OCI-LY1 (cell line): ENCODE results near the gene HOOK2.

Experiments
- H2AFZ ChIP-seq: fragments of 200-600 bp; sonication (generic), shearing (Covaris generic); 2 replicates; pipeline ENCODE4 v1.6.0; 2014; ENCODE audit warnings: antibody characterized with exemption, mild to moderate bottlenecking, low read length
- H3F3A ChIP-seq: fragments of 200-600 bp; sonication (generic), shearing (Covaris generic); 2 replicates; pipeline ENCODE4 v1.6.0; 2014; ENCODE audit warnings: mild to moderate bottlenecking, antibody characterized with exemption, low read length, moderate library complexity; ENCODE audit not compliant: insufficient read depth
- H3K27ac ChIP-seq: fragments of 200-600 bp; sonication (generic); 2 replicates; pipeline ENCODE4 v1.5.1; 2014; ENCODE audit warnings: low read length, mixed run types, mild to moderate bottlenecking, low read depth; ENCODE audit not compliant: poor library complexity, severe bottlenecking
- H3K27me3 ChIP-seq: fragments of 200-600 bp; sonication (generic); 2 replicates; pipeline ENCODE4 v1.6.0; 2014; ENCODE audit warnings: antibody characterized with exemption, mild to moderate bottlenecking, low read length, moderate library complexity; ENCODE audit not compliant: insufficient read depth
- H3K36me3 ChIP-seq: fragments of 200-600 bp; sonication (generic); 2 replicates; pipeline ENCODE4 v1.6.1; 2014; ENCODE audit warnings: mild to moderate bottlenecking, antibody characterized with exemption, low read length, moderate library complexity, mixed read lengths; ENCODE audit not compliant: insufficient read depth
- H3K4me1 ChIP-seq: fragments of 200-600 bp; sonication (generic); 2 replicates; pipeline ENCODE4 v1.5.1; 2014; ENCODE audit warnings: mild to moderate bottlenecking, low read length, moderate library complexity; ENCODE audit not compliant: insufficient read depth, severe bottlenecking
- H3K4me2 ChIP-seq: fragments of 200-600 bp; sonication (generic), shearing (Covaris generic); 2 replicates; pipeline ENCODE4 v1.6.1; 2014; ENCODE audit warnings: low read length
- H3K4me3 ChIP-seq: fragments of 200-600 bp; sonication (generic); 2 replicates; pipeline ENCODE4 v1.5.1; 2014; ENCODE audit warnings: low read length, low read depth, mild to moderate bottlenecking, mixed read lengths; ENCODE audit not compliant: poor library complexity, severe bottlenecking
- H3K79me2 ChIP-seq: fragments of 200-600 bp; shearing (Covaris generic); 2 replicates; pipeline ENCODE4 v1.6.1; 2016; ENCODE audit warnings: mixed run types, low read length, mixed read lengths; ENCODE audit not compliant: insufficient read depth
- H3K9ac ChIP-seq: fragments of 200-600 bp; sonication (generic), shearing (Covaris generic); 2 replicates; pipeline ENCODE4 v1.6.1; 2014; ENCODE audit warnings: mild to moderate bottlenecking, low read length, mixed read lengths
- H3K9me2 ChIP-seq: fragments of 200-600 bp; sonication (generic), shearing (Covaris generic); 2 replicates; pipeline ENCODE4 v1.6.1; 2014; ENCODE audit warnings: low read depth, mild to moderate bottlenecking, low read length, mixed read lengths
- H3K9me3 ChIP-seq: fragments of 200-600 bp; shearing (Covaris generic); 2 replicates; pipeline ENCODE4 v1.6.1; 2014; ENCODE audit warnings: low read length, mixed read lengths
- H4K20me1 ChIP-seq: fragments of 200-600 bp; sonication (generic), shearing (Covaris generic); 2 replicates; pipeline ENCODE4 v1.6.0; 2016; ENCODE audit warnings: mild to moderate bottlenecking, low read length; ENCODE audit not compliant: insufficient read depth
- EZH2 ChIP-seq: fragments of 200-600 bp; sonication (generic), shearing (Covaris generic); IDR thresholded peaks from 2 replicates; pipeline ENCODE4 v1.8.0; 2017; ENCODE audit warnings: borderline replicate concordance, mixed run types, mild to moderate bottlenecking, antibody characterized with exemption, low read length, moderate library complexity, mixed read lengths
- TF ChIP-seq, protein P1 (sequence below): fragments of 200-600 bp; sonication (generic), shearing (Covaris generic); IDR thresholded peaks from 2 replicates; pipeline ENCODE4 v1.5.1; 2017; ENCODE audit warnings: mild to moderate bottlenecking, antibody characterized with exemption, low read length, moderate library complexity, mixed read lengths

Gene HOOK2

DNA sequence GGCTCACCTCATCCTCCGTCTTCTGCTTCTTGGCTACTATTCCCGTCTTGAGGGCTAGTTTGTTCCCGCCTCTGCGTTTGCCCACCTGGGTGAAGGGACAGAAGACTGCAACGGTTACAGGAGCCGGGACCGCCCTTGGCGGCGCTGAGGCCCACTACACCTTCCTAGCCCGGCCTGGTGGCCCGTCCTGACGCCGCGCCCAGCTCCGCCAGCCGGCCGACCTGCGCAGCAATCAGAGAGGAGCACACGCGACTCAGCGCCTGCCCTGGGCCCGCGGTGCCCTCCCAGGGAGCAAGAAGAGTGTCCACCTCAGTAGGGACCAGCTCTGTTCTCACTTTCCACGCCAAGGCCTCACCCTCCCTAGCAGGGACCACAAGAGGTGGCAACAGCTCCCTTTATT is 44.0 kb downstream of the HOOK2 start:
- Histone ChIP-seq H3K36me3 (peaks cover 55% of the 10 kb centered on the region), H4K20me1 (no peaks in the 10 kb centered on the region), H3K9me3 (no peaks in the 10 kb centered on the region), H3K9ac (no peak overlapping the region), H3K9me2 (no peaks in the 10 kb centered on the region), H3K79me2 (peaks cover 28% of the 10 kb centered on the region), H3K27me3 (no peaks in the 10 kb centered on the region), H2AFZ (no peak overlapping the region), H3K4me2 (no peak overlapping the region), H3K4me1 (peaks cover 28% of the 10 kb centered on the region), H3F3A (peaks cover 14% of the 10 kb centered on the region), H3K4me3 (no peak overlapping the region), H3K27ac (no peak overlapping the region)
- TF ChIP-seq, protein P1, sequence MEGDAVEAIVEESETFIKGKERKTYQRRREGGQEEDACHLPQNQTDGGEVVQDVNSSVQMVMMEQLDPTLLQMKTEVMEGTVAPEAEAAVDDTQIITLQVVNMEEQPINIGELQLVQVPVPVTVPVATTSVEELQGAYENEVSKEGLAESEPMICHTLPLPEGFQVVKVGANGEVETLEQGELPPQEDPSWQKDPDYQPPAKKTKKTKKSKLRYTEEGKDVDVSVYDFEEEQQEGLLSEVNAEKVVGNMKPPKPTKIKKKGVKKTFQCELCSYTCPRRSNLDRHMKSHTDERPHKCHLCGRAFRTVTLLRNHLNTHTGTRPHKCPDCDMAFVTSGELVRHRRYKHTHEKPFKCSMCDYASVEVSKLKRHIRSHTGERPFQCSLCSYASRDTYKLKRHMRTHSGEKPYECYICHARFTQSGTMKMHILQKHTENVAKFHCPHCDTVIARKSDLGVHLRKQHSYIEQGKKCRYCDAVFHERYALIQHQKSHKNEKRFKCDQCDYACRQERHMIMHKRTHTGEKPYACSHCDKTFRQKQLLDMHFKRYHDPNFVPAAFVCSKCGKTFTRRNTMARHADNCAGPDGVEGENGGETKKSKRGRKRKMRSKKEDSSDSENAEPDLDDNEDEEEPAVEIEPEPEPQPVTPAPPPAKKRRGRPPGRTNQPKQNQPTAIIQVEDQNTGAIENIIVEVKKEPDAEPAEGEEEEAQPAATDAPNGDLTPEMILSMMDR, result no peak

DNA sequence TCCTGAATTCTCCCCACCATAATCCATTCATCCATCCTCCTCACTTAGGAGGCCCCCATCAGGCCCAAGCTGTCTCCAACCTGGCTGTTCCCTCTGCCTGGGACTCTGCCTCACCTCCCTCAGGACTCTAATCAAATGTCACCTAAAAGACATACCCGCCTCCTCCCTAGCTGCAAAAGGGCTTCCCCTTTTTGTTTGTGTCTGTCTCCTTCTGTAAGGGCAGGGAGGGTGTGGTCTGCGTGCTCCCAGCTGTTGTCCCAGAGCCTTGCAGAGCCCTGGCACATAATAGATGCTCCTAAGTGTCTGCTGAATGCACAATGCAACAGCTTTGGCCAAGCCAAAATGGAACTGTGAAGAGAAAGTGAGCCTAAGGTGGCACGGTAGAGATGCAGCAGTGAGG is 45.3 kb downstream of the HOOK2 start:
- Histone ChIP-seq H3K27ac (no peak overlapping the region), H2AFZ (no peak overlapping the region), H3K4me1 (peaks cover 36% of the 10 kb centered on the region), H3K36me3 (peaks cover 55% of the 10 kb centered on the region), H3K79me2 (peaks cover 28% of the 10 kb centered on the region), H3K4me2 (no peak overlapping the region), H4K20me1 (no peaks in the 10 kb centered on the region), H3K9ac (no peak overlapping the region), H3K9me3 (no peaks in the 10 kb centered on the region), H3K27me3 (no peaks in the 10 kb centered on the region), H3K4me3 (no peak overlapping the region), H3F3A (peaks cover 7% of the 10 kb centered on the region), H3K9me2 (no peaks in the 10 kb centered on the region)
- no peak for TF ChIP-seq EZH2
- TF ChIP-seq, protein P1, result no peak

DNA sequence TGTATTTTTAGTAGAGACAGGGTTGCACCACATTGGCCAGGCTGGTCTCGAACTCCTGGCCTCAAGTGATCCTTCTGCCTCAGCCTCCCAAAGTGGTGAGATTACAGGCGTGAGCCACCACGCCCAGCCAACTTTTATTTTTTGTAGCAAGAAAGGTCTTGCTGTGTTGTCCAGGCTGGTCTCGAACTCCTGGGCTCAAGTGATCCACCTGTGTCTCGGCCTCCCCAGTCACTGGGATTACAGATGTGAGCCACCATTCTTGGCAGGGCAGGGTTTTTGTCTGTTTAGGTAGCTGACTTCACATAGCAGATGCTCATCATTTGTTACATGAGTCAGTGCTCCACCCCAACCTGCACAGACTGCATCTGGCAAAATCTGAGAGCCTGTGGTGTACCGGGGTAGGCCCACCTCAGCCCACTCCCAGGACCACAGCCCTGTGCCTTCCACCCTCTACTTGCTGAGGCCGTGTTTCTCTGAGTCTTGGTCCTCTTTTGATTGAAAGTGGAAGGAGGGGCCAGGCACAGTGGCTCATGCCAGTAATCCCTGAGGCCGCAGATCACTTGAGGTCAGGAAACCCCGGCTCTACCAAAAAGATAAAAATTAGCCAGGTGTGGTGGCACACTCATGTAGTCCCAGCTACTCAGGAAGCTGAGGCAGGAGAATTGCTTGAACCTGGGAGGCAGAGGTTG is 47.5 kb downstream of the HOOK2 start:
- peaks cover 32% of the 10 kb centered on the region for H3K4me1 ChIP-seq
- H3K4me2 ChIP-seq, result no peak overlapping the region

More for the DNA sequence above, 47.5 kb downstream of the HOOK2 start:
- no peak for TF ChIP-seq EZH2
- TF ChIP-seq, protein P1, result no peak
- Histone ChIP-seq H3K9me3 (no peaks in the 10 kb centered on the region), H3K4me3 (no peak overlapping the region), H4K20me1 (no peaks in the 10 kb centered on the region), H3K36me3 (peaks cover 53% of the 10 kb centered on the region), H3F3A (peaks cover 7% of the 10 kb centered on the region), H2AFZ (no peak overlapping the region), H3K9me2 (no peaks in the 10 kb centered on the region), H3K27me3 (no peaks in the 10 kb centered on the region), H3K79me2 (peaks cover 23% of the 10 kb centered on the region), H3K27ac (no peak overlapping the region), H3K9ac (no peak overlapping the region)
